Activated naive CD8-positive, alpha-beta T cell treated with anti-CD3 and anti-CD28 coated beads, Interleukin-2, amount 50 U/mL, for 16 hours (primary cell): ENCODE data around the gene PTTG1IP2.
"Not testable (repeated sequence)": the region's sequence is repeated elsewhere in the genome, so short reads cannot be mapped to it uniquely, and the experiment has no call there.

ENCODE experiments used
- DNase-seq: peaks from one replicate; pipeline ENCODE4 v3.0.0-alpha.2; 2020; ENCODE audit warnings: low read depth, low spot score

The PTTG1IP2 gene

GRCh38 chr7:90469554-90469953 is at the start of gene PTTG1IP2:
Gene PTTG1IP2 (plus strand): TSS chr7:90469639. CDS start chr7:90469787, 148 bp downstream.
- no peak for DNase-seq

DNA sequence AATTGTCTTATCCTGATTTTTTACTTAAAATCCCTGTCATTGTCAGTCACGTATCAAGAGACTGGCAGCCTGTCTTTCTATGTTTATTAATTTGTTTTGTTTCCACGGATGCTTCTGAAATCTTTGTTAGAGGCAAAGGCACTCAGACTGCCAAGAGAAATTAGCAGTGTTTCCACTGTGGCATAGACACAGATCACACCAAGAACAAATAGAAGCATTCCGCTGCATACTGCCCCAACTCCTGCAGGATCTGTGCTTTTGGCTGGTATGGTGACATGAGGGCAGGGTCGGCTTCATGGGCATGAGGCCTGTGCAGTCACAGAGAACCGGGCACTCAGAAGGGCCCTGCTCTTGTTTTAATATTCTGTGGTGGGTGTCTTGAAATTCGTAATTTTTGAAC is 47.8 kb upstream of the PTTG1IP2 start:
- DNase-seq = no peak

DNA sequence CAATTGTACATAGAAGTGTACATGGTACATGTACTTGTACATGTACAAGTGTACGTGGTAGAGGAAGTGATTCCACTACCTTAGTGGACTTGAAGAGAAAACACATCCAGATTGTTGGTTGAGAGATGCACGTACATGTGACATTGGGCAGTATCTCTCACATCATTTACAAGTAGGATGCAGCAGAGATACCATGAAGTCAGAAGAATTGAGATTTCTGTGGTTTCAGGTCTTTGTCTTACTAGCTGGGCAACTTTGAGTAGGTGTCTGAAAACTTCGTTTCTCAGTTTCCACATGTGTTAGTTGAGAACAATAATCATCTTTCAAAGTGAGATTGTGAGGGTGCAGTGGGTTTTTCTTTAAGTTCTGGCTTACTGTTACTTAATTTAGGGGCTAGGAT is 44.7 kb upstream of the PTTG1IP2 start:
- no peak for DNase-seq

- no peak for DNase-seq
Observed at GRCh38 chr7:90425376-90425775, 44.1 kb upstream of the PTTG1IP2 start.

DNA sequence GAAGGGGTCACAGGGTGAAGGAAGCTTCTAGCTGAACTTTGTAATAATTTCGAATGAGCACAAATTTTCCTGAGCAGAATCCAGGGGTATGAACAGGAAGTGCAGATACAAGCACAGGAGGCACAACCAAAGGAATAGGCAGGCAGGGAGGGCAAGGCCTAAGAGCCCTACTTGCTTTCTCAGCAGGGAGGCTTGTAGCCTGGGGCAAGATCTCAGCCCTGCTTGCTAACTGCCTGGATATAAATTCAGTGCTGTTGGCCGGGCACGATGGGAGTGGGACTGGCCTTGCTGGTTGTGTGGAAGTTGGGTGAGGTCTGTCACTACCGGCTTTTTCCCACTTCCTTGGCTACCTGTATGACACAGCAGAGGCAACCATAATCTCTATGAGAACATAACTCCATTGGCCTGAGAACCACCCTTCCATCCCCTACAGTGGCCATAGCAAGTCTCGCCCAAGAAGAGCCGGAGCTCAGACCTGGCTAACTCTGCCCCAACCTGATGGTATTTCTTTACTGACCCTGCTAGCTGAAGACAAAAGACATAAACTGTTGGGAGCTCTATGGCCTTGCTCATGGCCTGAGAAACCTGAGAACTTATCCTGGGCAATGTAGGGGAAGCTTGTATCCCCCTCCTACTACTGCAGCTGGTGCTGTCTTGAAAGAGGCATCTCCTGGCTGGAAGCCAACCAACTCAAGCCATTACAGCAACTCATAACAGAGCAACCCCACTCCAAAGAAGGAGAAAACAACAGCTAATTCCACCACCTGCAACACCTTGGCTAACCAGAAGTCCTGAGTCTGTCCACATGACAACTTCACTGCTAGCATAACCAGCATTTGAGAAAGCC is 38.6 kb upstream of the PTTG1IP2 start:
- no peak for DNase-seq

GRCh38 chr7:90432752-90433151 is 36.7 kb upstream of the PTTG1IP2 start:
- DNase-seq = no peak

DNA sequence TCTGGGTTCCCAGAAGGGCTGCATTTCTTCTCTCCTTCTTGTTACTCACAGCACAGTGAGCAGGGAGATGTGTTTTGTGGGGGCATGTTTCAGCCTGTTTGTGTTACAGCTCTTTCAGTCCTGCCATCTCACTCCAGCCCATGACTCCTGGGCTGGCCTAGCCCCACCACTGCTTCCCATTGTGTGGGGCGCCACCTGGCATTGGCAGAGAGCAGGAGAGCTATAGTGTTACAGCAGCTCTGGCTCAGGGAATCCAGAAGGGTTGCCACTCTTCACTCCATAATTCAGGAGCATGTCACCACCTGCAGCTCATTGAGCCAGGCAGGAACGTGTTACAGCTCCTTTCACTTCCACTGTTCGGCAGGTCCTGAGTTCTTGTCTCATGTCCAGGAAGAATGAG is 36.2 kb upstream of the PTTG1IP2 start:
- no peak for DNase-seq

DNA sequence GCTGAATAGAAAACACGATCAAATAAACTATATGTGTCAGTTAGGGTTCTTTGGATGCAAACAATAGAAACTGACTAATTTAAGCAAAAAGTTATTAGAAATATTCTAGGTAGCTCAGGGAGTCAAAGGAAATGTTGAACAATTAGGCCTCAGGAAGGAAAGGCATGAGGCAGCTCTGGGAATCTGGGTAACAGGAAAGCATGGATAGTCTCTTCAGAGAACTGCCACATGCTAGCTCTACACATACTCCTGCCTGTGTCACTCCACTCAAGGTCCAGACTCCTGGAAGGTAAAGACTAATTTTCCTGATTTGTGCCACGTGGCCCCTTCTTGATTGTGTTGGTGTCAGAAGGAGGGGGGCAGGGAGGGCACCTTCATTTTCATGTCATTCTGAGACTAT is 23.8 kb upstream of the PTTG1IP2 start:
- no peak for DNase-seq

DNA sequence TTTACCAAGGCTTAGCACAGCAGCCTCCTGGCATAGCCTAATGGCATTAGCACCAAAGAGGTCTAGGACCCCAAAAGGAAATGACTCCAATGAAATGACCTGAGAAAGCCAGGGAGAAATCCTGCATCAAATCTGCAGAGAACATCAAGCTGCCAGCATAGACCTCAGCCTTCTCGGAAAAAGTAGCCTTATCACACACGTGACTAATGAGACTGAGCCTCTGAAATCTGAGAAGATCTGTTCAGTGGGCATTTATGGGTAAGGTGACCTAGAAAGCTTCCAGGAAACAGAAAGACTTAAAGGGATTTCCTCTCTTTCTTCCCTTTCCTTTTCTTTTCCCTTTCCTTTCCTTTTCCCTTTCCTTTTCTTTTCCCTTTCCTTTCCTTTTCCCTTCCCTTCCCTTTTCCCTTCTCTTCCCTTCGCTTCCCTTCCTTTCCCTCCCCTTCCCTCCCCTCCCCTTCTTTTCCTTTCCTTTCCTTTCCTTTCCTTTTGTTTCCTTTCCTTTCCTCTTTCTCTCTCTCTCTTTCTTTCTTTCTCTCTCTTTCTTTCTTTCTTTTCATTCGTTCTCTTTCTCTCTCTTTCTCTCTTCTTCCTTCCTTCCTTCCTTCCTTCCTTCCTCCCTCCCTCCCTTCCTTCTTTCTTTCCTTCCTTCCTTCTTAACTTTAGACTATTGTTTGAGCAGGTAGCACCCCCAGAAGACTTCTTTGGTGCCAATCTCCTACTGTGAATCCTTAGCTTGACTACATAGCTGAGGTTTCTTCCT is 23.1 kb upstream of the PTTG1IP2 start:
- no peak for DNase-seq

DNA sequence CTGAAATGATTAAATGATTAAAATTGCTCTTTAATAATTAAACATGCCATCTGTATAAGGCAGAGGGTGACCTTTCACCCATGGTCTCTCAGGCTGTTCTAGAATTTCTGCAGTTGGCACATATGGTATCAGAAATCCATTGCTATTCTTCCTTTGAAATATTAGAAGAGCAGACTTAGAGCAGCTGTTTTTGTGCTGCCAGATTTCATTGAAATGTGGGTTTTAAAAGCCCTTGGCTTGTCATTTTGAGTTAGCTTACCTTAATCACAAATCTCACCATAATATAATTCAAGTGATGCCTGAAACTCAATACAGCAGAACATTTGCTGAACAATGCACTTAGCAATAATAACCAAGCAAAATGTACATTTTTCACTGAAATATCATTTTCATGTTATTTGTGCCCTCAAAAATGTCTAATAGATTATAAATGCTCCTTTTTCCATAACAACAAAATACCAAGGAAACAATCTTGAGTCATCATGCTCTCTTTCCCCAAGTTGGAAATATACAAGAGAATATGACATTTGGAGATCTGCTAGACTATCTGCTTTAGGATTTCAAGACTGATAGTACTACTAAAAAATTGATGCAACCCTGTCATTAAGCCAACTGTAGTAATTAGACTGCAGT is 16.1 kb upstream of the PTTG1IP2 start:
- no peak for DNase-seq

- DNase-seq = no peak
Observed at GRCh38 chr7:90453931-90454330, 15.5 kb upstream of the PTTG1IP2 start.

GRCh38 chr7:90455163-90456030 is 14.0 kb upstream of the PTTG1IP2 start:
- DNase-seq = no peak

- DNase-seq = no peak
Observed at GRCh38 chr7:90458104-90458503, 11.3 kb upstream of the PTTG1IP2 start.

DNA sequence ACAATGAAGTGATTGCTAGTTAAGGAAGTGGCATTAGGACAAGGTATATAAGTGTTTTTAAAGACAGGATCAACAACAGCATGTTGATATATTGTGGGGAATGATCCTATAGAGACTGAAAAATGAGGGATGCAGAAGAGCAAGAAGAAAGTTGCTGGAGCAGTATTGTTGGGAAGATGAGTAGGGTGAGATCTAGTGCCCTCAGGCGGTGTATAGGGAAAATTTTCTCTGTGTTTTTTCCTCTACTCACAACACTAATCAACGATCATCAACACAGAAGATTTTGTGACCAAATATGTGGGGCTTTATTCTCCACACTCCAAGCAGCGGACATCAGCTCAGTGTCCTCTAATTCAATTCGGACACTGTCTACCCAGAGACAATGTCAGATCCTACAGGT is 9.6 kb upstream of the PTTG1IP2 start:
- DNase-seq = no peak

DNA sequence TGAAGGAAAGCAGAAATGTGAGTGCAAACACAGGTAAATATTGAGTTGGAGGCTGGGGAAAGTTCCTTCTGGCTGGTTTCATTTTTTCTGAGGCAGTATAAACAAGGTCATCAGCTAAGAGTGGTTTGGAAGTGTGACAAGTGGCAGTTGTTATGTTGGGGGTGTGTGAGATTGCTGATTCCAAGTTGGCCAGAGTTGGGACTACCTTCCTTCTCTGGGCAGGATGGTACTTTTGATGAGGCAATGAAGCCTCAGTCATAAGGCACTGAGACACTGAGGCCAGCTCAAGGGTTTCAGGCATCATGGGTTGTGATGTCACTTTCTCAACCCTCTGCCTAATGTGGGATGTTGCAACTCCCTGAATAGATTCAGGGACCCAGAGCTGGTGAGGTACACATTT is 8.2 kb upstream of the PTTG1IP2 start:
- DNase-seq = no peak

GRCh38 chr7:90463151-90463628 is 6.2 kb upstream of the PTTG1IP2 start:
- not testable (repeated sequence) for DNase-seq

- no peak for DNase-seq
Observed at GRCh38 chr7:90465816-90466215, 3.6 kb upstream of the PTTG1IP2 start.

DNA sequence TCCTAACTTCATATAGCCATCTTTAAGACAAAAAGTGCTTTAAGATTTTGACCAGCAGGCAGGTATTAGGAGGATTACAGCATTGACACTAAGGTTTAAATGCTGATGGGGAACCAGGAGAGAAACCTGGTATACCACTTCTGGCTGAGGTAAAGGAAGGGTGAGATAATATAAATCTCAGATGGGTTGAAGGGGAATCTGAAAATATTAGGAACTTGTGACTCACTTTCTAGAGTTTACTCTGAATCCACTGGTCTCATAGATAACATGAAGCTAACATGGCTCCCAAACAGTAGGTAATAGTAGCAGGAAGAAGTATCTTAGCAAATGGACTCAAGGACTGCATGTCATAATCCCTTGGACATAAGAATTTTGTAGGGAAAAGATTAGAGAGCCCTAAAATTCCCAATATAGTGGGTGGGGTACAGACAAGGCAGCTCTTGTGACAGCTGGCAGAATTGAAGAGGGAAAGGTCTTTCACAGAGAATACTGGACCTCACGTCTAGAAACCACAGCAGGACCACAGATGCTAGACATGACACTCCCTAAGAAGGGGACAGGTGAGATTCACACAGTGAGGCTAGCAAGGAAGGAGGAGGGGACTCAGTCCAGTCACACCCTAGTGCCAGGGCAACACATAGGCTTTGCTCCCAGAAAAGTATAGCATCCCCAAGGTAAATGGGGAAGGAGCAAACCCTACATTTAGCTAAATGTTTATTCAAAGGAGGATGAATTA is 3.5 kb downstream of the PTTG1IP2 start:
- DNase-seq = no peak

- no peak for DNase-seq
Observed at GRCh38 chr7:90473814-90474213, 4.4 kb downstream of the PTTG1IP2 start.
